ENCODE measurements around the gene CARHSP1.
"Not testable (repeated sequence)": the region's sequence is repeated elsewhere in the genome, so short reads cannot be mapped to it uniquely, and the experiment has no call there.

CARHSP1 gene

GRCh38 chr16:8819411-8820034 is 49.3 kb downstream of the CARHSP1 start:
- no peak for DNase-seq

GRCh38 chr16:8818504-8819270 is 50.1 kb downstream of the CARHSP1 start:
- DNase-seq: no peak

GRCh38 chr16:8816967-8817655 is 51.7 kb downstream of the CARHSP1 start:
- no peak for DNase-seq

- DNase-seq: no peak
Observed at GRCh38 chr16:8814095-8814806, 54.6 kb downstream of the CARHSP1 start.

- DNase-seq: no peak
Observed at GRCh38 chr16:8812162-8812843, 56.5 kb downstream of the CARHSP1 start.

GRCh38 chr16:8808613-8809353 is 60.0 kb downstream of the CARHSP1 start:
- DNase-seq: no peak

- DNase-seq: no peak
Observed at GRCh38 chr16:8808009-8808408, 60.8 kb downstream of the CARHSP1 start.

GRCh38 chr16:8807189-8807588 is 61.6 kb downstream of the CARHSP1 start:
- DNase-seq: no peak

GRCh38 chr16:8806272-8806983 is 62.4 kb downstream of the CARHSP1 start:
- DNase-seq: no peak

GRCh38 chr16:8804313-8804712 is 64.5 kb downstream of the CARHSP1 start:
- no peak for DNase-seq

GRCh38 chr16:8803733-8804132 is 65.1 kb downstream of the CARHSP1 start:
- not testable (repeated sequence) for DNase-seq

Data from NCI-H226 (cell line).